GM21528 (cell line): ENCODE data around the gene VWC2.

Source experiments
- ATAC-seq: cut with Tn5 transposase; IDR thresholded peaks from one replicate; pipeline ENCODE4 v1.9.1; 2021; ENCODE audit warnings: mild to moderate bottlenecking, moderate library complexity; ENCODE audit not compliant: unreplicated experiment, low FRiP score

VWC2 gene

GRCh38 chr7:49927631-49928030, 154.2 kb downstream of the VWC2 start:
- ATAC-seq = no peak

- no peak for ATAC-seq
These were observed 155.3 kb downstream of the VWC2 start for GRCh38 chr7:49928787-49929186.

GRCh38 chr7:49931627-49932026, 158.2 kb downstream of the VWC2 start:
- no peak for ATAC-seq

- ATAC-seq = no peak
These were observed 164.2 kb downstream of the VWC2 start for GRCh38 chr7:49937608-49938007.
